Heart left ventricle (tissue), 16 donors: ENCODE measurements around the gene VPS13A. TPM values are rescaled to one million over a fixed set of nuclear protein-coding genes. Genes with fewer than 3 reads are reported as not detected.
"Not testable (repeated sequence)": the region's sequence is repeated elsewhere in the genome, so short reads cannot be mapped to it uniquely, and the experiment has no call there.

Source experiments
- ATAC-seq, 4 donors: fragments of 200-7000 bp; cut with Tn5 transposase; one replicate each; pipeline ENCODE4 v1.9.1; 2020 to 2022; ENCODE audit warnings: moderate library complexity in 4 of 4, mild to moderate bottlenecking in 3 of 4, moderate number of reproducible peaks in 1 of 4
- DNase-seq, 5 donors: peaks; one replicate each; pipeline ENCODE4 v3.0.0-alpha.2; 2020
- H3K27ac ChIP-seq, 12 donors: fragments of 200-600 bp; sonication (generic) in 4 of 12; one replicate each; pipeline versions ENCODE4 v1.5.0 to v1.8.0; 2016 to 2022; ENCODE audit warnings: mild to moderate bottlenecking in 2 of 12
- H3K27me3 ChIP-seq, 9 donors: fragments of 200-600 bp; sonication (generic) in 2 of 9; one replicate each; pipeline versions ENCODE4 v1.5.1 to v1.8.0; 2016 to 2022; ENCODE audit warnings: mild to moderate bottlenecking in 3 of 9
- H3K36me3 ChIP-seq, 9 donors: fragments of 200-600 bp; sonication (generic) in 2 of 9; one replicate each; pipeline versions ENCODE4 v1.5.0 to v1.8.0; 2018 to 2022; ENCODE audit warnings: mild to moderate bottlenecking in 2 of 9
- H3K4me1 ChIP-seq, 12 donors: fragments of 200-600 bp; sonication (generic) in 4 of 12; one replicate each; pipeline versions ENCODE4 v1.5.0 to v1.8.0; 2016 to 2022; ENCODE audit warnings: mild to moderate bottlenecking in 3 of 12
- H3K4me3 ChIP-seq, 12 donors: fragments of 200-600 bp; sonication (generic) in 4 of 12; one replicate each; pipeline versions ENCODE4 v1.5.0 to v1.8.0; 2017 to 2022; ENCODE audit warnings: mild to moderate bottlenecking in 9 of 12, moderate library complexity in 4 of 12
- H3K9me3 ChIP-seq, 12 donors: fragments of 200-600 bp; sonication (generic) in 4 of 12; one replicate each; pipeline versions ENCODE4 v1.5.0 to v1.8.0; 2016 to 2022; ENCODE audit warnings: mild to moderate bottlenecking in 1 of 12
- CTCF ChIP-seq, 12 donors: fragments of 200-600 bp; sonication (generic) in 4 of 12; IDR thresholded peaks; one replicate each; pipeline versions ENCODE4 v1.5.0 to v1.8.0; 2018 to 2022; ENCODE audit warnings: antibody characterized with exemption in 12 of 12, mild to moderate bottlenecking in 5 of 12
- POLR2A ChIP-seq, 2 donors: fragments of 450-650 bp; IDR thresholded peaks; one replicate each; pipeline ENCODE4 v1.6.1; 2017; ENCODE audit warnings: antibody characterized with exemption in 2 of 2, mild to moderate bottlenecking in 2 of 2, moderate library complexity in 2 of 2
- WGBS, 4 donors: extraction: QIAGEN DNeasy Blood & Tissue Kit in 2 of 4; methylation state at CpG; one replicate each; pipeline versions ENCODE4 v1.1.5 to v1.1.7; 2013 to 2018; 5-methylcytosine and 5-hydroxymethylcytosine counted together
- intact Hi-C, 10 donors: fragments of 100-400 bp; cut with DNase I; formaldehyde crosslinking; loops; one replicate each; pipeline versions ENCODE4 v1.11.1 to v1.14.2; 2022
- polyA plus RNA-seq, 2 donors: library from polyadenylated mRNA; stranded (reverse); fragments of 200-250 nt; gene quantifications; one replicate each; pipeline ENCODE4 v1.2.3, GENCODE V29; 2013
- total RNA-seq, 9 donors: library from RNA; depleted of rRNA in 2 of 9; stranded (reverse); fragments of >200 nt in 2 of 9; fragmentation: NEBNext Ultra II Directional in 3 of 9; extraction: Animal tissue kit (Norgen Biotek cat#: 25700) in 3 of 9; gene quantifications; one replicate each; pipeline versions ENCODE4 v1.1.0 to v1.2.4, GENCODE V29; 2016 to 2023
- donor health status: ischemic (EF 13 %, LVEDD 7.1; RV severe dilation, severe dysfunction).
- donor health status: healthy with polysubstance abuse.
- donor health status: DM: no; HTN: yes; CAD: no.
- donor health status: DM: no; HTN: no; CAD: no.
- donor health status: ischemic (EF 25% LVEDD 6.9; RV normal size, moderate dysfunction).
- donor health status: ischemic (EF 25% LVEDD 5.7; RV mildly dilated, moderate dysfunction).
- donor health status: healthy.
- donor health status: DM: yes; HTN: yes; CAD: no.
- donor health status: ischemic (EF 35%, LVEDD 5.7; RV mildly dilated, moderate dysfunction).
- donor health status: nonischemic (EF 11% LVEDD 7.7; RV severe dilation, severe dysfunction).
- donor health status: DM: yes; HTN: yes; CAD: no.
- donor health status: PGD.
- donor health status: ischemic (EF 29% LVEDD 5.4; RV normal size, mild dysfunction).
- donor health status: nonischemic (EF 23%, LVEDD 6.1; RV moderate dilation, normal function).

VPS13A gene
- total and polyA plus RNA-seq, 11 donors, result 8.6 to 42.2 (median 29.8) TPM

GRCh38 chr9:77237896-77238295 is 60.6 kb downstream of the VPS13A start:
- ATAC-seq, result no peak
- WGBS, 4 donors, result 95 to 99% (median 98%) methylated on average over 2 of the region's 2 CpGs
- no peak for TF ChIP-seq POLR2A (IDR thresholded peaks at IDR 0.05)
- no peak for TF ChIP-seq CTCF (IDR thresholded peaks at IDR 0.05)

GRCh38 chr9:77251050-77251449 is 73.7 kb downstream of the VPS13A start:
- Histone ChIP-seq H3K4me1 (no peaks in the 10 kb centered on the region), H3K27ac (no peak overlapping the region), H3K27me3 (no peaks in the 10 kb centered on the region), H3K36me3 (peaks cover 0 to 46% (median 6%) of the 10 kb centered on the region in 9 donors), H3K4me3 (no peak overlapping the region), H3K9me3 (peaks cover 0 to 2% (median 0%) of the 10 kb centered on the region in 12 donors)
- TF ChIP-seq CTCF (IDR thresholded peaks at IDR 0.05) (no peak), POLR2A (IDR thresholded peaks at IDR 0.05) (no peak)
- WGBS, 4 donors, result 89 to 97% (median 95%) methylated on average over 1 of the region's 1 CpG
- no peak for DNase-seq
- ATAC-seq, result no peak
- intact Hi-C loops, result no loop called here

More at GRCh38 chr9:77237896-77238295, 60.6 kb downstream of the VPS13A start:
- Histone ChIP-seq H3K4me3 (no peak overlapping the region), H3K4me1 (no peaks in the 10 kb centered on the region), H3K27me3 (no peaks in the 10 kb centered on the region), H3K9me3 (no peaks in the 10 kb centered on the region), H3K36me3 (peaks cover 0 to 43% (median 14%) of the 10 kb centered on the region in 9 donors), H3K27ac (no peak overlapping the region)
- intact Hi-C loops, result no loop called here
- DNase-seq, result no peak

GRCh38 chr9:77257275-77257674 is 79.9 kb downstream of the VPS13A start:
- DNase-seq (no peak), ATAC-seq (no peak)
- TF ChIP-seq POLR2A (IDR thresholded peaks at IDR 0.05), result no peak
- TF ChIP-seq CTCF (IDR thresholded peaks at IDR 0.05), result no peak
- H3K27ac ChIP-seq, result no peak overlapping the region
- no peaks in the 10 kb centered on the region for H3K27me3 ChIP-seq
- no peak overlapping the region for H3K4me3 ChIP-seq
- 91 to 97% (median 97%) methylated on average over 2 of the region's 2 CpGs for WGBS, 4 donors
- H3K36me3 ChIP-seq, result peaks cover 0 to 39% (median 12%) of the 10 kb centered on the region in 9 donors
- intact Hi-C loops, result no loop called here
- no peaks in the 10 kb centered on the region for H3K4me1 ChIP-seq
- H3K9me3 ChIP-seq, result peaks cover 0 to 11% (median 0%) of the 10 kb centered on the region in 12 donors

GRCh38 chr9:77261605-77262004 is 84.3 kb downstream of the VPS13A start:
- TF ChIP-seq CTCF (IDR thresholded peaks at IDR 0.05) (no peak), POLR2A (IDR thresholded peaks at IDR 0.05) (no peak)
- H3K36me3 ChIP-seq, result peaks cover 0 to 34% (median 9%) of the 10 kb centered on the region in 9 donors
- DNase-seq (no peak), ATAC-seq (no peak)
- 94 to 97% (median 96%) methylated on average over 8 of the region's 8 CpGs for WGBS, 4 donors
- no peaks in the 10 kb centered on the region for H3K27me3 ChIP-seq
- intact Hi-C loops, result no loop called here
- peaks cover 0 to 19% (median 0%) of the 10 kb centered on the region in 12 donors for H3K9me3 ChIP-seq
- H3K4me3 ChIP-seq, result no peak overlapping the region
- no peaks in the 10 kb centered on the region for H3K4me1 ChIP-seq
- H3K27ac ChIP-seq, result no peak overlapping the region

- H3K27me3 ChIP-seq, intact Hi-C loops, H3K27ac ChIP-seq, DNase-seq, H3K4me1 ChIP-seq, H3K36me3 ChIP-seq, H3K4me3 ChIP-seq, ATAC-seq: not testable (repeated sequence)
- H3K9me3 ChIP-seq, result peaks cover 0 to 16% (median 0%) of the 10 kb centered on the region in 12 donors
- 94 to 98% (median 95%) methylated on average over 5 of the region's 5 CpGs for WGBS, 4 donors
Measured at GRCh38 chr9:77267762-77268161, 90.4 kb downstream of the VPS13A start.
